GM19328 (cell line): ENCODE data around the gene CINP.
"Not testable (repeated sequence)": the region's sequence is repeated elsewhere in the genome, so short reads cannot be mapped to it uniquely, and the experiment has no call there.

ENCODE experiments used
- ATAC-seq: cut with Tn5 transposase; IDR thresholded peaks from one replicate; pipeline ENCODE4 v1.9.1; 2021; ENCODE audit warnings: mild to moderate bottlenecking, moderate library complexity; ENCODE audit not compliant: unreplicated experiment

The CINP gene

DNA sequence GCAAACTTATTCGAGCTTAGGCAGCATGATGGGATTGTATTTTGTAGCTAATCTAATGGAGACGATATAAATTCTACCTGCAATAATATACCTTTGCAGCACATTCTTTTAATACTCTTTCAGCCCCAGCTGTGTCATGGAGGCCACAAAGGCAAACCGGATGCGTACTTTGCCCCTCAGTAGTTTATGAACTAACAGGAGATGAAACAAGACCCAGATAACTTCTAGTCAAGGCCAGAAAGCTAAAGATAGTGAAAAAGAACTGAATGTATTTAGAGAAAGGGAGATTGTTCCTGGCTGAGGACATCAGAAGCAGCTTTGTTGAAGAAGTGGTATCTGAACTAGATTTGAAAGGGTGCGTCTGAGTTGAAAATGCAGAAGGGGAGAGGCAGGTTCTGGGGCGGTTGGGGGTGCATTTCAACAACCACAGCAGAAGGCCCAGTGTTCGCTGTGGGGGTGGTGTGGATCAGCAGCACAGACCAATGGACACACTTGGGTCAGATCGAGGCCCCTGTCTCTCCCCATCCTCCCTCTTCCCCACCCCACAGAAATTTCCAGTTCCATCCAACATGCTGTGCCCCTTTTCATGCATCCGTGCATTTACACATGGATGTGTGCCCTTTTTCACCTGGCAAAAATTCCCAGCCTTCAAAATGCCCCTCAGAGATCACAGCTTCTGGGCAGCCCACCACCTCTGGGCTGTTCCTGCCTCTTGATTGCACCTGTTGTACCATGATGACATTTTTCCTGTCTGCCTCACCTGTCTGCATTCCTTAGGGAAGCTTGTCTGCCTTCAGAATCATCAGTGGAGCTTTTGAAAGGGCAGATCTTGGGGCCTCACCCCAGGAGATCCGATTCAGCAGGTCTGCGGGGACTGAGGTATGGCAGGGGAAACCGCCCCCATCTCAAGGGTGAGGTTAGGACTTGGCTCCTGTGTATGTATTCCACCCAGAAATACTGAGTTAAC lies 41.0 kb downstream of the CINP start:
- ATAC-seq, result no peak

GRCh38 chr14:102320671-102321455 lies 41.8 kb downstream of the CINP start:
- ATAC-seq, result no peak

- ATAC-seq, result peak; percentile 16
Measured at GRCh38 chr14:102320033-102320660, 42.5 kb downstream of the CINP start.

DNA sequence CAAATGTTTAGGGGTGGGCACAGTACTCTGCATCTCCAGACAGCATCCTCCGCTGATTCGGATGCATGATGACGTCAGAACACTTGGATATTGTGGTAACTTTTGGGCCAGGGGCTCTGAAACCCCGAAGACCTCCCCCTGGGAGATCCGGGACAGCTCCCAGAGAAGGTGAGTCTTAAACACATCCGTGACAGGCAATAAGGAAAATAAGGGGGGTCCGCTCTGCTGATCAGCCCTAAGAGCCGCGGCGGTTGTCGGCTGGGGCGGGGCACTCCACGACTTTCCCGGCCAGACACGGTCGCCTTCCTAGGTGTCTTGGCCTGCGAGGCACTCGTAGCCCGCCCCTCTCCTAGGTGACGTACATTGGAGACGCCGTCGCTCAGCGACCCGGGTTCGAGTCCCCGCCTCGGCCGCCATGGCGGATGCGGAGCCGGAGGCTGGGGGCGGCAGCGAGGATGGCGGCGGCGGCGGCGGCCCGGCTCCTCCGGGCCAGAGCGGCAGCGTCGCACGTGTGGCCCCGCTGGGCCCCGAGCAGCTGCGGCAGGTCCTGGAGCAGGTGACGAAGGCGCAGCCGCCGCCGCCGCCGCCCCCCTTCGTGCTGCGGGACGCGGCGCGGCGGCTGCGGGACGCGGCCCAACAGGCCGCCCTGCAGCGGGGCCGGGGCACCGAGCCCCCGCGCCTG lies 43.2 kb downstream of the CINP start, which contains the start of gene ZNF839:
TSS of gene ZNF839 (plus strand) at position 396 of the 682 bp plus-strand sequence. CDS start at position 416, 20 bp downstream.
- ATAC-seq, result peak; percentile 51

DNA sequence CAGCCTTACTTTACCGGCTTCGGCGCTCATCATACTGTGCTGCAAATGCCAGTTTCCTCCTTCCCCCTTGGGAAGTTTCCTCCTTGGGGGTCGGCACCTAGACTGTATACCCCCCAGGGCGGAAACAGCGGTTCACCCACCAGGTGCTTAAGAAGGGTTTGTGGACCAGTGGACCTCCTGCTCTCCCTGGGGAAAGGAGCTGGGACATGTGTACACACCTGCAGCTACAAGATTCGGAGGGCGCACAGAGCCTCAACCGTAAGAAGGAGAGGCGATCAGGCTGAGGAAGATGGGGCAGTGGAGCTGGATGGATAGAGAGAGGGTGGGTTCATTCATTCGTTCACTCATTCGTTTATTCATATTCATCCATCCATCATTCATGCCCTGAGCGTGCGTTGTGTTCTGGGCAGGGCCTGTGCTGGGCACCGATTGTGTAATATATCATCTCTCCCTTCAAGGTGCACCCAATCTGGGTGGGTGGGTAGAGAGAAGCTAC lies 43.9 kb downstream of the CINP start:
- ATAC-seq, result no peak

- no peak for ATAC-seq
Measured at GRCh38 chr14:102317564-102318248, 45.0 kb downstream of the CINP start.

- peak; percentile 52 for ATAC-seq
Measured at GRCh38 chr14:102316743-102317563, 45.7 kb downstream of the CINP start.

DNA sequence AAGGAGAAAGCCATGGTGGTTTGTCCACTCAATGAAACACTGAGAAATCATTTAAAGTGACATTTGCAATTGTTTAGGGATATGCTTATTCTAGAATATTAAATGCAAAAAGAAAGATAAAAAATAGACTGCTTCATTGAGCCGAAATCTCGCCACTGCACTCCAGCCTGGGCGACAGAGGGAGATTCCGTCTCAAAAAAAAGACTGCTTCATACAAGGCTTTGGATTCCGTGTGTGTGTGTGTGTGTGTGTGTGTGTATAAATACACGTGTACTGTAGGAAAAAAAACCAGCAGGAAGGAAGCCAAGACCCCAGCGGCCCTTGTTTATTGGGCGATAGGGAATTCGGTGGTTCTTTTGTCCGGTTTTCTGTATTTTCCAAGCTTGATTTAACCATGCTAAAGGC lies 46.4 kb downstream of the CINP start:
- ATAC-seq, result no peak

DNA sequence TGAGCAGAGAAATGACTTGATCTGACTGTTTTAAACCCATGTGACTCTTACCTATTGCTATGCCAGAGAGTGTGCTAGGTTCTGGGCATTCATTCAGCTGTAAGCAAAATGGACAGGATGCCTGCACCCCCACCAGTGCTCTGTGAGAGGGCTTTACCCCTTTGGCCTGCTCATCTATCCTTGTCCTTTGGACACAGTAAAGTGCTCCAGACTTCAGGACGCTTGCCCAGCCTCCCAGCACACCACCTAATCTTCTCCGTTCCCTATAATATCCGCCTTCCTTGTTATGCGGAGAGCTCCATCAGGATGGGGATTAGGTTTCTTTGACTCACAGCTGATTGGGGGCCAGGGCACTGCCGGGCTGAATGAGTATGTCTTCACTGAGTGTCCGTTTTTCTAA lies 47.6 kb downstream of the CINP start:
- ATAC-seq, result no peak

GRCh38 chr14:102314242-102315011 lies 48.3 kb downstream of the CINP start:
- ATAC-seq, result peak; percentile 45

DNA sequence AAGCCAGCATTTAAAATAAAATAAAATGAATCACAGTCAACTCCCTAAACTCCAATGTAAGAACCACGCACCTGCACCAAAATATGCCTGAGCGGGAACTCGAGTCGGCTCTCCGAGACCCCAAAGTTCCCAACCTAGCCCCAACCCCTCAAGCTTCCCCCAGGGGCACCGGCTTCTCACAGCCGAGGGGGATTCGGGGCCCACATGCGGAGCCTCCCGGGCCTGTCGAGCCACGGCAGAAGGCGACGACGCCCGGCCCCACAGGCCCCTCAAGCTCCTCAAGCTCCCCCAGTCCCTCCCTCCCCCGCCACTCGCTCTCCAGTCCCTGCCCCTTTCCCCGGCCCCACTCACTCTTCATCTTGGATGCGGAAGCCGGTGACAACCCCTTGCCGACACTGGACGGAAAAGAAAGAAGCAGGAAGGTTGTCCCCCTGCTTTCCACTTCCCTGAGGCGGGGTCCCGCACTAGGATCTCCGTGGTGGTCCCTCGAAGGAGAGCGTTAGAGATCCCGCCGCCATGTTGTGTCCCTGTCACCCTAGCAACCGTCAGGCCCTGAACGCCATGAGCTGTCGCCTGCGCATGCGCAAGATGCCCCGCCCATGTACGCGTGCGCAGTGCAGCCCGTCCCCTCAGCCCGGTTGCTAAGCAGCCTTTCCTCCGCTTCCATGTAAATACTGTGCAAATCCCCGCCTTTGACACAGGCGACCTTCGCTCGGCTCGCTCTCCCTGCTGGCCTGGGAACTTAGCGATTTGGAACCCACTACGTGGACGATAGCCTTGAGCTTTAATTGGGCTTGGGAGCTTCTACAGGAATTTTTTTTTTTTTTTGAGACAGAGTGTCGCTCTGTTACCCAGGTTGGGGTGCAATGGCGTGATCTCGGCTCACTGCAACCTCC lies 57.8 kb downstream of the CINP start, which contains the start of gene MOK:
TSS of gene MOK (minus strand) at position 554 of the 896 bp plus-strand sequence. CDS start at position 358, 196 bp downstream.
- ATAC-seq, result peak; percentile 87

GRCh38 chr14:102303664-102304063 lies 59.0 kb downstream of the CINP start:
- ATAC-seq, result no peak

GRCh38 chr14:102298303-102299070 lies 64.2 kb downstream of the CINP start:
- not testable (repeated sequence) for ATAC-seq
